ENCODE results near the gene ABCA2. TPM values are rescaled to one million over a fixed set of nuclear protein-coding genes. Genes with fewer than 3 reads are reported as not detected.

ABCA2 gene
- total RNA-seq, 1 donor from 2014 or later = 45.0 TPM

GRCh38 chr9:136964171-136964689 lies 63.8 kb downstream of the ABCA2 start:
- Histone ChIP-seq H3K4me1 (peaks cover 8% of the 10 kb centered on the region), H3K27ac (no peak overlapping the region), H3K9me3 (no peaks in the 10 kb centered on the region), H3K27me3 (ENCODE audit: low read depth) (no peaks in the 10 kb centered on the region), H3K4me3 (no peak overlapping the region), H3K36me3 (no peaks in the 10 kb centered on the region)
- ATAC-seq (no peak), DNase-seq (no peak)
- TF ChIP-seq CTCF (IDR thresholded peaks at IDR 0.05) = no peak
- intact Hi-C loops (cut with DNase I) = no loop called here

- Histone ChIP-seq H3K36me3 (no peaks in the 10 kb centered on the region), H3K27me3 (ENCODE audit: low read depth) (no peaks in the 10 kb centered on the region), H3K9me3 (no peaks in the 10 kb centered on the region), H3K27ac (no peak overlapping the region), H3K4me1 (peaks cover 8% of the 10 kb centered on the region), H3K4me3 (no peak overlapping the region)
- intact Hi-C loops (cut with DNase I) = no loop called here
- DNase-seq (no peak), ATAC-seq (no peak)
- TF ChIP-seq CTCF (IDR thresholded peaks at IDR 0.05) = no peak
These were observed 64.3 kb downstream of the ABCA2 start for GRCh38 chr9:136963751-136964150.

GRCh38 chr9:136963341-136963740 lies 64.7 kb downstream of the ABCA2 start:
- Histone ChIP-seq H3K4me1 (peaks cover 8% of the 10 kb centered on the region), H3K9me3 (no peaks in the 10 kb centered on the region), H3K27ac (no peak overlapping the region), H3K4me3 (no peak overlapping the region), H3K36me3 (no peaks in the 10 kb centered on the region), H3K27me3 (ENCODE audit: low read depth) (no peaks in the 10 kb centered on the region)
- no peak for TF ChIP-seq CTCF (IDR thresholded peaks at IDR 0.05)
- intact Hi-C loops (cut with DNase I) = no loop called here
- DNase-seq (no peak), ATAC-seq (no peak)

GRCh38 chr9:136962701-136963248 lies 65.3 kb downstream of the ABCA2 start:
- DNase-seq (no peak), ATAC-seq (no peak)
- Histone ChIP-seq H3K4me3 (no peak overlapping the region), H3K27ac (no peak overlapping the region), H3K36me3 (no peaks in the 10 kb centered on the region), H3K9me3 (no peaks in the 10 kb centered on the region), H3K27me3 (ENCODE audit: low read depth) (no peaks in the 10 kb centered on the region), H3K4me1 (peaks cover 8% of the 10 kb centered on the region)
- intact Hi-C loops (cut with DNase I) = no loop called here
- no peak for TF ChIP-seq CTCF (IDR thresholded peaks at IDR 0.05)

GRCh38 chr9:136962163-136962562 lies 65.9 kb downstream of the ABCA2 start:
- no peak for ATAC-seq
- no peak for TF ChIP-seq CTCF (IDR thresholded peaks at IDR 0.05)
- no peak overlapping the region for H3K27ac ChIP-seq
- H3K4me3 ChIP-seq = no peak overlapping the region
- peaks cover 8% of the 10 kb centered on the region for H3K4me1 ChIP-seq
- H3K9me3 ChIP-seq = no peaks in the 10 kb centered on the region
- no peak for DNase-seq
- no peaks in the 10 kb centered on the region for H3K27me3 ChIP-seq (ENCODE audit: low read depth)
- no peaks in the 10 kb centered on the region for H3K36me3 ChIP-seq
- intact Hi-C loops (cut with DNase I) = no loop called here

Data from lower lobe of right lung (tissue), 2 donors.